K562 (cell line): ENCODE measurements around the gene VEGFA. TPM values are rescaled to one million over a fixed set of nuclear protein-coding genes. Genes with fewer than 3 reads are reported as not detected.

ENCODE experiments used
- ATAC-seq: fragments of 200-7000 bp; cut with Tn5 transposase; 3 replicates; pipeline ENCODE4 v1.9.1; 2020; ENCODE audit warnings: moderate library complexity
- BruUV-seq: library from RNA; stranded (reverse); fragments of 400-500 nt; replicated peaks from 2 replicates; lab custom pipeline; 2021; lab: Mats Ljungman, UMichigan
- CTCF ChIA-PET: fragments of 300-600 bp; formaldehyde crosslinking; extraction: SDS; loops from one replicate; lab custom pipeline; 2021; ENCODE audit warnings: low intra/inter-chr PET ratio; lab: Yijun Ruan, JAX
- POLR2A ChIA-PET: fragments of 300-600, 350-650 bp; sonication (Branson Sonifier 250); formaldehyde crosslinking; extraction: SDS; loops from one replicate; lab custom pipeline; 2021; ENCODE audit warnings: antibody characterized with exemption, inconsistent platforms; lab: Yijun Ruan, JAX
- DNase-seq, 4 experiments: peaks; one replicate each; pipeline versions ENCODE4 v3.0.0 to v3.0.0-alpha.2; 2011 to 2018; ENCODE audit warnings: low spot score in 3 of 4, mixed read lengths in 3 of 4; ENCODE audit errors: extremely low read depth in 1 of 4
- FAIRE-seq: peaks from 2 replicates; lab custom pipeline; 2011; peaks lifted over from hg19 to GRCh38; lab: Jason Lieb, UNC
- H2AFZ ChIP-seq: 2 replicates; pipeline ENCODE4 v1.6.0; 2011; ENCODE audit warnings: low read depth, low read length, control low read depth, inconsistent platforms
- H3K27ac ChIP-seq: fragments of 200-600 bp; 3 replicates; pipeline ENCODE4 v1.8.0; 2011; ENCODE audit warnings: low read depth, mild to moderate bottlenecking, control low read depth, inconsistent platforms, low read length, moderate library complexity, mixed read lengths; ENCODE audit errors: extremely low read depth
- H3K27me3 ChIP-seq, 2 experiments: fragments of 300-600 bp in 1 of 2; 2 replicates in 1 of 2; 3 replicates in 1 of 2; pipeline versions ENCODE4 v1.6.0 to v1.8.0; 2011; ENCODE audit warnings: inconsistent platforms in 2 of 2, low read length in 2 of 2, mild to moderate bottlenecking in 1 of 2, mixed read lengths in 1 of 2, moderate library complexity in 1 of 2; ENCODE audit not compliant: control insufficient read depth in 2 of 2, insufficient read depth in 2 of 2
- H3K36me3 ChIP-seq: fragments of 300-600 bp; 3 replicates; pipeline ENCODE4 v1.8.0; 2011; ENCODE audit warnings: mild to moderate bottlenecking, low read length, inconsistent platforms; ENCODE audit not compliant: control insufficient read depth, insufficient read depth
- H3K4me1 ChIP-seq, 2 experiments: fragments of 200-600 bp in 1 of 2; replicated peaks in 1 of 2; 2 replicates in 1 of 2; 3 replicates in 1 of 2; pipeline versions ENCODE4 v1.5.1 to v1.8.0; 2011; ENCODE audit warnings: inconsistent platforms in 2 of 2, low read length in 2 of 2, mild to moderate bottlenecking in 1 of 2, mixed read lengths in 1 of 2, moderate library complexity in 1 of 2; ENCODE audit not compliant: control insufficient read depth in 2 of 2, insufficient read depth in 2 of 2
- H3K4me2 ChIP-seq: 2 replicates; pipeline ENCODE4 v1.6.1; 2011; ENCODE audit warnings: low read length, control low read depth, inconsistent platforms, mixed read lengths; ENCODE audit not compliant: insufficient read depth
- H3K4me3 ChIP-seq: fragments of 200-600 bp; sonication (generic), shearing (Covaris generic); 2 replicates; pipeline ENCODE4 v1.5.1; 2016; ENCODE audit warnings: control low read depth, inconsistent platforms
- H3K79me2 ChIP-seq: fragments of 200-600 bp; 3 replicates; pipeline ENCODE4 v1.8.0; 2011; ENCODE audit warnings: low read length, inconsistent platforms; ENCODE audit not compliant: control insufficient read depth, insufficient read depth
- H3K9ac ChIP-seq, 2 experiments: 2 replicates each; pipeline versions ENCODE4 v1.6.0 to v1.6.1; 2011; ENCODE audit warnings: low read depth in 2 of 2, low read length in 2 of 2, control low read depth in 1 of 2, inconsistent platforms in 1 of 2, mild to moderate bottlenecking in 1 of 2, mixed read lengths in 1 of 2; ENCODE audit not compliant: insufficient read depth in 1 of 2
- H3K9me1 ChIP-seq: one replicate; pipeline ENCODE4 v1.6.0; 2011; ENCODE audit warnings: inconsistent platforms, mild to moderate bottlenecking, low read length, moderate library complexity; ENCODE audit not compliant: control insufficient read depth, insufficient read depth
- H3K9me3 ChIP-seq: replicated peaks from 2 replicates; pipeline ENCODE4 v1.5.1; 2011; ENCODE audit warnings: low read depth, low read length, inconsistent platforms; ENCODE audit not compliant: control insufficient read depth, insufficient read depth
- H4K20me1 ChIP-seq: replicated peaks from 2 replicates; pipeline ENCODE4 v1.6.1; 2011; ENCODE audit warnings: low read length, inconsistent platforms, mixed read lengths; ENCODE audit not compliant: control insufficient read depth, insufficient read depth
- CGGBP1 ChIP-seq: fragments of 250-450 bp; sonication (Bioruptor Pico); IDR thresholded peaks from 2 replicates; pipeline ENCODE4 v1.9.0; 2021; ENCODE audit warnings: mild to moderate bottlenecking
- CLOCK ChIP-seq: fragments of 250-450 bp; sonication (Bioruptor Pico); IDR thresholded peaks from 2 replicates; pipeline ENCODE4 v1.4.0; 2020; ENCODE audit warnings: mild to moderate bottlenecking, moderate library complexity, borderline replicate concordance
- E2F3 ChIP-seq: fragments of 250-450 bp; sonication (Bioruptor Pico); IDR thresholded peaks from 2 replicates; pipeline ENCODE4 v1.4.0; 2020; ENCODE audit warnings: mild to moderate bottlenecking
- KAT7 ChIP-seq: sonication (generic); formaldehyde crosslinking; IDR thresholded peaks from 2 replicates; pipeline ENCODE4 v1.8.0; 2022; ENCODE audit warnings: missing genetic modification reagents, mild to moderate bottlenecking, borderline replicate concordance
- PRDM10 ChIP-seq: fragments of 450-650 bp; IDR thresholded peaks from 2 replicates; pipeline ENCODE4 v1.6.1; 2018; ENCODE audit not compliant: partially characterized antibody
- ZBTB49 ChIP-seq: sonication (generic); formaldehyde crosslinking; IDR thresholded peaks from 2 replicates; pipeline ENCODE4 v1.8.0; 2022; ENCODE audit warnings: missing genetic modification reagents, mild to moderate bottlenecking, borderline replicate concordance
- ZNF311 ChIP-seq: fragments of 250-450 bp; sonication (Bioruptor Pico); IDR thresholded peaks from 2 replicates; pipeline ENCODE4 v1.4.0; 2020; ENCODE audit warnings: mild to moderate bottlenecking, moderate library complexity
- WGBS: fragments of 100-300 bp; shearing (Covaris generic); methylation state at CpG from one replicate; pipeline ENCODE4 v1.1.6; 2016; ENCODE audit warnings: low coverage, mixed read lengths; ENCODE audit not compliant: insufficient coverage; ENCODE audit errors: missing lambda C conversion rate; 5-methylcytosine and 5-hydroxymethylcytosine counted together
- in situ Hi-C: fragments of 300-500 bp; cut with MboI; formaldehyde crosslinking; loops from 4 replicates; pipeline ENCODE4 v1.15.0; 2018; ENCODE audit warnings: inconsistent platforms, mixed read lengths
- intact Hi-C: fragments of 100-400 bp; cut with micrococcal nuclease; formaldehyde crosslinking; loops from 2 replicates; pipeline ENCODE4 v1.14.2; 2022
- polyA plus RNA-seq, 8 experiments: library from polyadenylated mRNA; depleted of rRNA in 4 of 8; stranded (reverse) in 5 of 8; unstranded in 3 of 8; fragments of >200 nt; fragmentation: Nextera tagmentation in 2 of 8; fragmentation: Illumina TruSeq in 1 of 8; extraction: Ambion mirVana in 2 of 8; extraction: Trizol in 1 of 8; gene quantifications; 2 replicates each; pipeline versions ENCODE4 v1.2.1 to v1.2.3, GENCODE V29; 2011 to 2014; ENCODE audit warnings: inconsistent platforms in 1 of 8, missing spikeins in 1 of 8
- total RNA-seq, 7 experiments: library from RNA; depleted of rRNA in 6 of 7; stranded (reverse); fragments of >200 nt in 6 of 7; fragmentation: Illumina TruSeq in 2 of 7; extraction: Trizol in 2 of 7; gene quantifications; 2 replicates each; pipeline versions ENCODE4 v1.2.1 to v1.2.3, GENCODE V29; 2011 to 2021; ENCODE audit warnings: low replicate concordance in 1 of 7

VEGFA gene
- total and polyA plus RNA-seq, 9 of the 15 experiments (the other 6 are each of a cell fraction or from before 2014, with no cell fraction given) = 14.0 to 271 (median 124) TPM

GRCh38 chr6:43770372-43771209 is 580 bp downstream of the VEGFA start (continued):
- no peak for TF ChIP-seq CLOCK
- TF ChIP-seq, all 486 proteins: peak for 117

- under 1% methylated on average over 46 of the region's 66 CpGs for WGBS
- Histone ChIP-seq H3K9me3 (no peaks in the 10 kb centered on the region), H3K4me1 (peaks cover 31 to 65% of the 10 kb centered on the region in 2 experiments), H4K20me1 (peaks cover 45% of the 10 kb centered on the region), H3K79me2 (peaks cover 64% of the 10 kb centered on the region), H3K27ac (peak overlapping the region; percentile 91), H3K9ac (peak overlapping the region; percentile 97 to 99), H3K4me3 (peak overlapping the region; percentile 97), H2AFZ (peak overlapping the region; percentile 79), H3K27me3 (no peaks in the 10 kb centered on the region), H3K4me2 (peak overlapping the region; percentile 98; the same call in 1 of the 2 replicates), H3K9me1 (peaks cover 23% of the 10 kb centered on the region), H3K36me3 (peaks cover 44% of the 10 kb centered on the region)
- intact Hi-C loops = loop anchor here (5.0 kb wide), 1 partner anchor 104 kb away; no protein-coding TSS in a partner anchor
- no peak for FAIRE-seq
- in situ Hi-C loops = loop anchor here (5.0 kb wide), 3 partner anchors 104 to 286 kb away; no protein-coding TSS in a partner anchor
- no TSS peak for BruUV-seq
- CTCF ChIA-PET = interaction anchor here (0.7 to 4.4 kb wide), 2 partner anchors 69 to 308 kb away, joined by 3 to 60 read pairs; no protein-coding TSS in a partner anchor
- DNase-seq = peak; percentile 77 to 87 (median 84)
- ATAC-seq = peak; percentile 20
- POLR2A ChIA-PET = interaction anchor here (0.6 to 7.0 kb wide), 27 partner anchors 9 to 485 kb away, joined by 3 to 59 read pairs (median 4); partner anchors contain the start of genes GTPBP2 and MRPS18A
- TF ChIP-seq ZNF311 = no peak
- peak; percentile 46; the same call in 1 of the 2 replicates for TF ChIP-seq E2F3 (CRISPR knock-in tag)
- TF ChIP-seq KAT7 (CRISPR knock-in tag) = peak; percentile 95
- peak; percentile 95 for TF ChIP-seq PRDM10
- TF ChIP-seq ZBTB49 (CRISPR knock-in tag) = no peak
- TF ChIP-seq CGGBP1 (CRISPR knock-in tag) = no peak
These were observed 1.3 kb downstream of the VEGFA start for GRCh38 chr6:43771210-43771857.
